NCI-H345 (cell line): ENCODE measurements around the gene ALK.

ENCODE experiments used
- DNase-seq: peaks from one replicate; lab custom pipeline; 2025; lab: John Stamatoyannopoulos, UW

Gene ALK

DNA sequence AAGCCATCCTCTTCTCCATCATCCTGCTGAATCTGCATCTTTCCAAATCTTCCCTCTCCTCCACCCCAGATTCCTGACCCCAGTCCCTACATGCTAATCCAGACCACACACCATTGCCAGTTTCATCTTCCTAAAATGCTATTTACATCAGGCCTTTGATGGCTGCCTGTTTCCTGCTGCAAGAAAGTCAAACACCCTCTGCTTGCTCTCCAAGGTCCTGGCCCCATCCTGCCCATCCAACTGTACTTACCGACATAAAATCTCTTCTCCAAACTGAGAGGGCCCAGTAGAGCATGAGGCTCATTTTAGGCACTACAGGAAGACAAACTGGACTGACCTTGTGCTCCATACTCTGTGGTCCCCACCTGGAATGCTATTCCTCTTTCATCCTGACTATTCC is 19.0 kb downstream of the ALK start:
- no peak for DNase-seq

DNA sequence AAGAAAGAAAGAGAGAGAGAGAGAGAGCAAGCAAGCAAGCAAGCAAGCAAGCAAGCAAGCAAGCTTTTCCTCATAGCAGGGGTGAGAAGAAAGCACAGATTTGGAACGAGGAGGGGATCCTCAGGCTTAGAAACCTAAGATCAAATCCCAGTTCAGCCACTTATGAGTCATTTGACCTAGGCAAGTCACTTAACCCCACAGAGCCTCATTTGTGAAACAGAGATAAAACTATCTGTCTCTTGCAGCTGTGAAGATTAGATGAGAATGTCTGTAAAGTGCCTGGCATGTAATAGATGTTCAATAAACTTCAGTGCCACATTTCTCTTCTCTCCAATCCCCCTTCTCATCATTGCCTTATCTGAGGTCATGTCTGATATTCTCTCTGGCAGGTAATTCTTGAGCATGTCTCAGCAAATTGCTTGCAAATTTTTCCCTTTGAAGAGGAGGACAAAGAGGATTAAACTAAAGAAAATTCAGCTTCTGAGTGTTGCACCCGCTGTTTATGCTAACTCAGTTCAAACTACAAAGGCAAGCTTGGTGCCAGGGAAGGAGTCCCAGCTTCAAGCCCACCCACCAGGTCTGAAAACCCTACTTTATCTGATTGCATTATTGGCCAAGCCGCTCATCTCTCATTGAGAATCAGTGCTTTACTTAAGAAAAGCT is 20.3 kb downstream of the ALK start:
- no peak for DNase-seq

DNA sequence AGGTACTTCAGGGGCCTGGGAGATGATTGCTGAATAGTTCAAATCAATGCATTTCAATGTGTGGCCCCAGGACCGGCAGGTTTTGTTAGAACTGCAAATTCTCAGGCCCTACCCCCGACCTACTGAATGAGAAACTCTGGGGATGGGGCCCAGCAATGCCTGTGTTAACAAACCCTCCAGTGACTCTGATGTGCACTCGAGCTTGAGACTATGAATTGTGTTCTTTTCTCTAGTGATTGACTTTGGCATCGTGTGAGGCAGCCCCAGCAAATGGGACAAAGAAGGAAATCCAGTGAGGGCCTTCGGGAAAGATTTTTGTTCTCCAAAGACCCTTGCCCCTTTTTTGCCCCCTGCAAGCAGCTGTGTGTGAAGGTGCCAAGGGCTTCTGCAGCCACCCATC is 22.4 kb downstream of the ALK start:
- no peak for DNase-seq

DNA sequence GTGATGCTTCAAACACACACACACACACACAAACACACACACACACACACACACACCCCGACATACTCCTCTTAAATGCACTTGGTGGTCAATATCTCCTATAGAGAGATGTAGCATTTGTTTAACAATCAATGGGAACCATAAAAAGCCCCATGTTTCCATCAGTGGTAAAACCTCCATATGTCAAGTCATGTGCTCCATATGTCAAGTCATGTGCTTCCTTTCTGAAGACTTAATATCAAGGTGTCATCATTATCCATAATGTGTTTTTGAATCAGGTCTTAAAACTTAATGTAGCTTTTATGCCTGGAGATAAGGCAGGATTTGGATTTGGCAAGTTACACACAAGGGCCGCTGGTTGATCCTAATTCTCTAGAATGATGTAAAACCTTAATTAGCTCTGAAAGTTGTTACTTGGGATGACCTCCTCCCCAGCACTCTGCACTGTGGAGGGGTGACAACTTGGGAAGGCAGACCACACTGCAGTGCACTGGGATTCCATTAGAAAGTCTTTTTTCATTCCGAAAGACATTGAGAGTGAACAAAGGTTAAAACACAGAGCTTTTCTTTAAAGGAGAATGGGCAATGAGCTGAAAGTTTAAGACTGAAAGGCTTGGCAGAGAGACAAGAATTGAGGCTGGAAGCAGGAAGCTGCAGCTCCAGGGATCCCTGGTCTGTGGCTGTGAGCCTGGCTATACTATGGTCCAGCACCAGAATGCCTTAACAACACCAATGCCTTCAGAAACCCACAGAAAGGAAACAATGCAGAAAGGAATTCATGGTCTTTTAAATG is 26.4 kb downstream of the ALK start:
- no peak for DNase-seq

DNA sequence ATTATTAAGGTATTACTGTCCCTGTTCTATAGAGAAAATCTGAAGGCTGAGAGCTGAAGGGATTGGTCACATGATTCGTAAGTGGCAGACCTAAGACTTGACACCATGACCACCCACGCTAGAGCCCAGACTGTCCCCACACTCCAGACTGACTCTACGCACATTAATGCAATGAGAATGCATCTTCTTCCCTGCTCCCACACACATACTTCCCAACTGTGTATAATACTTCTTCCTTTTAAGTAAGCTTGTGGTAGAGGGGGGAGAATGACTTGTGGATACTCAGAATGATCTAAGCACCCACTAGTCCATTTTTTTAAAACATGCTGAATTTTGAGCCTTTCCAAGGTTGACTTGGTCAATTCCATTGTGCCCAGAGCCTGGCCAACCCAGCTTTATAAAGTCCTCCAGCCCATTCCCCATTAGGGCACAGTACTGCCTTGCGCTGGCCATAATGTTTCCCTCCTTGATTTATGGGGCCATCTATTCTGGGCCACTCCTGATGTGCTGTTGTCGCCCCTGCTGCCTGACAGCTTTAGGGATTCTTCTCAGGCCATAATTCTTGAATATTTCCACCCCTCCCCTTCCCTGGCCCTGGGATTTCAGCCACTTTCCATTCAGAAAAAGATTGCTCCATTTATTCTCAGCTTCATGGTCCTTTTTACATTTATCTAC is 28.7 kb downstream of the ALK start:
- DNase-seq = no peak

DNA sequence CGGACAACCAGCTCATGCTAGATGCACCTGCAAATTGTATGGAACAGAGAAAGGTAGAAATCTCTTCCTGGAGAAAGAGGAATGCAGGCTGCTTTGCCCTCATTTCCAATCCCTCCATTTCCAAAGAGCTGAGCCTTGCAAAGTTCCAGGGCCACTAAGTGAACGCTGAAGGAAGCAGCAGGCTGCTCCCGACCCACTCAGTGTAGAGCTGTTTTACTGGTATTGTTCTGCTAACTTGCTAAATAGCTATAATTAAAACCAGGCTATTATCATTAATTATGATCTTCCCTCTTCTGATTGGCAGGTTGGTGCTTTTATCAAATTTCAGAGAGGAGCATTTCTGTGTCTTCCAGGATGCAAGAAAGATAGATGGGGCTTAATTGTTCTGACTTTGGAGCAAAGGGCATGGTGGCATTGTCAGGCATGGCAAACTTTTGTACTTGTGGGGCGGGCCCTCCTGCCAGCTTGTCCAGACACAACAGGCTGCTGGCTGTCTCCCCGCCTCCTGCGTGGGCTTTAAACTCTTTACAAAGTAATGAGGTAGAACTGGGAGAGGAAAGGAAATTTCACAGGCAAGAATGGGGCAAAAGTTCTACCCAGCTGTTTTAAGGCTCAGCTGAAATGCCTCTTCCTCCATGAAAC is 40.2 kb downstream of the ALK start:
- DNase-seq = no peak

DNA sequence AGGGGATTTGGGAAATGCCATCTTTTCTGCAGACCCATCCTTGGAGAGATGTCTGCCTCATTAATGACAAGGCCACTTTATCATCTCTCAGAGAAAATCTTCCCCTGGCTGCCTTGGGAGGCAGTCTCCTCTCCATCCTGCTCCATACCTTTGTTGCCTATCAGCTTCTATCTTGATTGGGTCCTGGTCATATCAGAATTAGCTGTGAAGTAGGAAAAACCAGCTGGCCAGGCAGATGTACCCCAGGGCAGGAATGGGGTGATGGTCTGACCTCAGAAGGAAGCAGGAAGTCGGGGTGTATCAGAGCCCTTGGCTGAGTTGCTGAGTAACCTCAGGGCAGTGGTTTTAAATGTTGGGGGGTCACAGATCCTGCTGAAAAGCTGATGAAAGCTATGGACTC is 41.3 kb downstream of the ALK start:
- no peak for DNase-seq

DNA sequence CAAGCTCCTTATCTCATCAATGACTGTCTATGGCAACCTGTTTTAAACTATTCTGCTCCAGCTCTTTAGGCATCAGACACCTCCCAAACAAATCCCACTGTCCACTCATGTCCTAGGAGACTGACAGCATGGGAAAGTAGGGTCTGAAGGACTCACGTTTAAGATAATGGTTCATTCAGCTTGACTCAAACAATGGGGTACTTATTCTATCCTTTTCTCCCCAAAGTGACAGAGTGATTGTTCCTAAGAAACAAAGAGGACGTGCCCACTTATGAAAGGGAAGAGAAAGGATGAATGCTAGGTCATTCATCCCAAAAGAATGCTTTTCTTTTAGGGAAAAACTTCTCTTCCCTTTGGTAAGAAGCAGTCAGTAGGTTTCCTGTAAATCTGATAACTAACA is 41.9 kb downstream of the ALK start:
- DNase-seq = no peak

DNA sequence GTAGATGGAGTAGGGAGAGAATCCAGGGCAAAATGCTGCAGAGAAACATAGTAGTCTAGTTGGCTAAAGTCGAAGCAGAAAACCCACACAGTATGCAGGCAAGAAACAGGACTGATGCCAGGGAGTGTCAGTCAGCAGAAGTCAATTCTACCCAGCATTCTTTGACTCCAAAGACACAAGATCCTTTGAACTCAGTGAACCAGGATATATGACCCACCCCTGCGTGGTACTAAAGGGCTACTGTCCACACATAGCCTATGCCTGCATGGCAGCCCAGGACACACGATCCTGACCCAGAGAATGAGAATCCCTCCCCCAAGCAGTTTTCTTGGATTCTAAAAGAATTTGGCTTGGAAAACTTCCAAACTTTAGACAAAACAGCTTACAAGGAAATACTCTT is 42.5 kb downstream of the ALK start:
- DNase-seq = no peak

DNA sequence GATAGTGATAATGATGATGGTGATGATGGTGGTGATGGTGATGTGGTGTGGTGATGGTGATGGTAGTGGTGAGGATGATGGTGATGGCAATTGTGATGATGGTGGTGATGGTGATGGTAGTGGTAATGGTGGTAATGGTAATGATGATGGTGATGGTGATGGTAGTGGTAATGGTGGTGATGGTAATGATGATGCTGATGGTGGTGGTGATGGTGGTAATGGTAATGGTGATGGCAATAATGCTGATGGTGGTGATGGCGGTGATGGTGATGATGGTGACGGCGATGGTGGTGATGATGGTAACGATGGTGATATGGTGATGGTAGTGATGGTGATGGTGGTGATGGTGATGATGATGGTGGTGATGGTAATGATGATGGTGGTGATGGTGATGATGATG is 45.0 kb downstream of the ALK start:
- no peak for DNase-seq

DNA sequence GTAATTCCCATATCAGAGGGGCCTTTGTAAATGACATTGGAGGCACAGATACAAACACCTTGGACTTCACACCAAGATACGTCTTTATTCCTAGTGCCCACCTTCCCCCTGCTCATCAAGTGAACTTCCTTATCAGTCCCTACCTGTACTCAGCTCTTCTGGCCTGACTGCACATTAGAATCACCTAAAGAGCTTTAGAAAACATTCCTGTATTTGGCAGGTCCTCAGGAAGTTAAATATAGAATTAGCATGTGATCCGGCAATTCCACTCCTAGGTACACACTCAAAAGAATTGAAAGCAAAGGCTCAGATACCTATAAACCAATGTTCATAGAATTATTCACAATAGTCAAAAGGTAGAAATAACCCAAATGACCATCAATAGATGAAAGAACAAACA is 46.6 kb downstream of the ALK start:
- no peak for DNase-seq

DNA sequence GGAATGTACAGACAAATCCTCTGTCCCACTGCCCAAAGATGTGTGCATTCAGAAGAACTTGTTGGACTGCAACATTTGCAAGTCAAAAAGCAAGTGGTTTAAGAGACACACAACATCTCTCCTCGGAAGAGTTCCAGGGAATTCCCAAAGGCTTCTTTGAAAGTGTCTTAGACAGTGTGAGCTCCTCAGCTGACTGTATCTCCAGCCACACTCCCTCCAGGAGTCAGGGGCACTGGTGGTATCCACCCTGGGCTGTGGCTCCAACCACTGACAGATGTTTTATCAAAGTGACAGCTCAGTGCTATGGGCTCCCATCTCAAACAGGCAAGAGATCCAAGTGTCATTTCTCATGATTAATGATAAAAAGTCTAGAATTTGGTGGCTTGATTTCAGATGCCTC is 48.5 kb downstream of the ALK start:
- no peak for DNase-seq

DNA sequence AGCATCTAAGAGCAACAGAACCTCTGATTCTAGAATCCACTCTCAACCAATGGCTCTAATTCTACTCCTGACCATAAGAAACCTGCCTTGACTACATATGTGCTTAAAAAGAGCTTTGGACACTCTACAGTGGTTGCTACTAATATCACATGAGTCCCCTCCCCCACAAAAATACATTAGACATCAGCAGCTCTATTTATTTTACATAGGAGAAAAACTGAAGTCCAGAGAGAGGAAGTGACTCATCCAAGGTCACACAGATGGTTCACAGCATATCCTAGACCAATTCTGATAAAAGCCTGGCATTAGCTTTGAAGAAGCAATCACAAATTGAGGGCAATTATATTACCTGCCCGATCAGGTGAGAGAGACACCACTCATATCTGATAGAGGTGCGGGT is 49.8 kb downstream of the ALK start:
- DNase-seq = no peak

DNA sequence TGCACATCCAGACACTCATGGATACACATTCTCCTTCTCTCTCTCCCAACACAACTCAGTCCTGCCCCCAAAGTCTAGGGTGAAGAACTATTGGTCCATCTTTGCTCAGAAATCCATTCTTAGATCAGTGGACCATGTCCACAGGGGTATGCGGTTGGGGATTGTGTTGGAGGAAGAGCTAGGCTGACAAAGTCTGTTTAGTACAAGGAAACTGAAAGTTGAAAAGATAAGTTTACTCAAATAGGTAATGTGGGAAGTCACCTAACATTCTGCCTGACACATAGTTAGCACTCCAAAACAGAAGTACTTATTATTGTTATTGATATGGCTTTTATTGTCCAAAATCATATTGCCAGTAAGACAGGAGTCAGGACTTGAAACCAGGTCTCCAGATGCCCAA is 55.9 kb downstream of the ALK start:
- DNase-seq = no peak

DNA sequence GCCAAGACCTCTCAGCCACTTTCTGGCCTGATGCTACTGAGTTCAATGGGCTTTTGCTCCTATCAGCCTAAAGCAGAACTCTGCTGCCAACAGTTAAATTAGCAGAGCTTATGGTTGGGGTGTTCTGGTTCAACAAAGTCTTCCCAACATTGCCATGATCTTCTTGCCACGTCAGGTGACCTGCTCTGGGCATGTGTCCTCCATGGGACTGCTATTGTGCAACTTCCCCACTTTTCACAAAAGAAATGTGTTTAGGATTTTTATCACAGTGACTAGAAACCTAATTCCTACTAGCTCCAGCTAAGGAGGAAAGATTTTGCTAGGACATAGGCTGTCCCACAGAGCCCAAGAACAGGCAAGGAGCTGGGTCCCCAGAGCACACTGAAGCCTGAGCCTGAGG is 56.4 kb downstream of the ALK start:
- no peak for DNase-seq

DNA sequence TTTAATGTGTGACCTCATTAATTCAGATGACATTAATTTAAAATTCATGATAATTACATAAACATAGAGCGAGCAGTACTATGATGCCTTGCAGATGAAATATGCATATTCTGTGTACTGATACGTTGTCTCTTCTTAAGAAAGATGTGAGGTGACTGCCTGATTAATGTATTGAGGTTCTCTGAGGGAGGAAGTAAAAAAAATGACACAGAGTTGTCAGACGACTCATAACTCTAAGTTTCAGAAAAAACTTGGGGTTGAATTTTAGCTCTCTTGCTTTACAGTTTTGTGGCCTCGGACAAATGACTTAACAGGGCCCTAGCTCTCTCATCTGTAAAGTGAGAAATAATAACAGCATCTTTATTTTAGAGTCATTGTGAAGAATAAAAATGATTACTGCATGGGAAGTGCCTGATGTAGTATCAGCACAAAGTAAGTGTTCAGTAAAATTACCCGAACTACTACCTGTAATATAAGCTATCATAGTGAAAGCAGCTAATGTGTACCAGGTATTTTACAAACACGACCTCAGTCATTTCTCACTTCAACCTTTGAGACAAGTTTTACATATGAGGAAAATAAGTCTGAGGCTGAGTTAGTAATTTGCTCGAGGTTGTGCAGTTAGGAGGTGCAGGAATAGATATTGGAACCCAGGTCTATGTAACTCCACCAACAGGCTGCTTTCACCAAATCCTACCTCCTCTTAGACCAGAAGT is 65.3 kb downstream of the ALK start:
- no peak for DNase-seq

DNA sequence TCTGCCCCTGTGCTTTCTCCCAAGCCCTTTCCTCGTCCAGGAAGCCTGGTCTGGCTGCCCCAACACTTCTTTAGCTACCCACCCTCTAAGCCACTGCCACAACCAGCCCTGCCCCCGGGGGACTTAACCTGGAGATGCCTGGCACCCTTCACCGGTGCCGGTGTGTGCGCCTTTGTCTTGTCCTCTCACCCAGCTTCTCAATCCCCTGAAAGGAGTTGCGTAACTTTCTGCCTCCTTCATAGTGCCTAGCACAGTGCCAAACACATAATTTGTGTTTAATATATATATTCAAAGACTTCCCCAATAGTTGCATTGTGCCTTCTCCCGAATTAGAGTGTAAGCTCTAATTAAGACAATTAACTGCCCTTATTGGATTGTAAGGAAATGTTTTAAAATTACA is 70.6 kb downstream of the ALK start:
- no peak for DNase-seq

DNA sequence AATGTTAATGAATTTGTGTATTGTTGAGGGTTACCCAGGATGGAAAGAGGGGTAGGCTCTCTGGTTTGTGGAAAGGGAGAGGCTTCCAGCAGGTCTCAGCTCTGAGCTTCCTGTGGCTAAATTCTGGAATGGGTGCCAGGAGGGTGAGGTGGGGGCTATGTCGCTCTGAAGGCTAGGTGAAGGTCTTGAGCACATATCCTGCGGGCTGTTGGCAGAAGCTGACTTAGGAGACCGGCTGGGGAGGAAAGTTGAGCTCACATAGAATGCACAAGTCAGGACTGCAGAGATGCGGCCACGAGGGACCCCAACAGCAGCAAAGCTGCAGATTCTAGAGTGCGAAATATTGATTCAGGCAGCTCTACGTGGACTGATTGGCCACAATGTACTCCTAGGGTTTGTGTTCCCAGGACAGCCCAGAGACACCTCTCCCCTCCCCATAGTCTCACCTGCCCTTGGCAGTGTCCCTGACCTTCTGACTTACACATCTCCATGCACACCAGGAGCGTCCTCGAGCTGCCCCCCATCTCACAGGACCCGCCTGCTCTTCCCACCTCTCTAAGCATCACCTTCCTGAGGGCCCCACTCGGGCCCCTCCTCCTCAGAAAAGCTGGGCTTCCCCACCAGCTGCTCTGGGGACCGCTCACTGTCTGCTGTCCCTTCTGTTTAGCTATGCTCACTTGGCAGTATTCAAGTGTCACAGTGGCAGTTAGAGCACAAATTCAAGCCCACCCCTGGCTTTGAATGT is 72.6 kb downstream of the ALK start:
- DNase-seq = no peak

DNA sequence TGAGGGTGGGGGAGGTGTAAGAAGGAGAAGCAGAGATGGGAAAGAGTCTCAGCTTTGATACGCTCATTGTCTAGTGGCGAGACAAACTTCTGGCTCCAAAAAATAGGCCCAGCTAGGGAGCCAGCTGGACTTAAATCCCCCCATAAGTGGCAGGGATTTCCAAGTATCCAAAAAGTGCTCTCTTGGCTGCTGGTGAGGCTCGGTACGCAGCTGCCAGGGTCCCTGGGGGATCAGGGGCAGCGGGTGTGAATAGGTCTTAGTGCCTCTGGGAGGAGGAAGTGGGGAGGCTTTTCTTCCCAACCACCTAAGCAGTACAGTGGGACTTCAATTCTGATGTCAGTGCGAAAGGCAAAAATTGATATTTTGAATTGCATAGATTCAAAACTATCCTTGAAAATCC is 73.5 kb downstream of the ALK start:
- no peak for DNase-seq

DNA sequence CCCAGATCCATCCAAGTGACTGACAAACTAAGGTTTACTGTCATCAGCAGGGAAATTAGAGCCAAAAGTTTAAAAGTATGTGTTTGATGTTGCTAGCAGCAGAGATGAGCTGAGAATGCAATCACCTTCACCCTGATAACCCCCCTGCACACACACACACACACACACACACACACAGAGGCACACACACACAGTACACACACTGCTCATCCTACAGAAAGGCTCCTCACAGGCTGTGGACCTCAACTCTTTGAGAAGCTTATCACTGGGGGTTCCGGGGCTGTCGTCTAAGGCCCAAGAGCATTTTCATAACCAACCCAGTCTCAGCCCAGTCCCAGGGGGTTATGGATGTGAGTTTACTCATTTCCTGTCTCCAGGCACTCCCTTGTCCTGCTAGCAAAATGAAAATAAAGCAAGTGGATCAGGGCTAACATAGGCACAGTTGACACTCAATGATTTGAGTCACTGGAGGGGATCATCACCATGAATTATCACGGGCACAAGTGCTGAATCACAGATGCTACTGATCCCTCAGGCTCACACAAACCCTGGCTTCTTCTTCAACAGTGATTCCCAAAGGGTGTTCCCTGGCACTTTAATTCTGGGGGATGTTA is 76.6 kb downstream of the ALK start:
- no peak for DNase-seq

DNA sequence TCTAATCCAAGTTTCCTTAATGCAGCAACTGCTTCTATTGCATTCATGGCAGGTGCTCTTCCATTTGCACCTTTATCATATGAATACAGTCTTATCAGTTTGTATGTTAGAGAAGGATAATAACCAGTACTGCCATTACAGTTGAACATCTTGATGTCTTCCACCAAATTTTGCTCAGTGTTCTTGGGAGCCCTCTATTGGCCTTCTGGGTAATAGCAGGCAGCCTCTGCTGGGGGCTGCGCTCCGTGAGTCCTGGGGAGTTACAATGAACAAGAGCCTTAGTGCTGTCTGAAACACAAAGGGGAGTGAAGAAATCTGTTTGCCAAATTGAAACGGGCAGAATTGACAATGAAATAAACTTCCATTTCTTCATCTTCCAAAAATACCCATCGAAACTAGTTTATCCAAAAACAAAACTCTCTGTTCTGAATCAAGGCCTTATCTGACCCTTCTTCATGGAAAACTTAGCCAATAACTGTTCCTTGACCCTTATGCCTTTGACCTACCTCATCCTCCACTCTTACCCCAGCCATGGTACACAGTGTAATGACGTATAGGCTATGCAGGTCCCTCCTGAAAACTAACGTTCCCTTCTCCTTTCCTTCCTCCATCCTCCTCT is 79.9 kb downstream of the ALK start:
- DNase-seq = peak; percentile 31
